ENCODE measurements around the gene MS4A13.
"Not testable (repeated sequence)": the region's sequence is repeated elsewhere in the genome, so short reads cannot be mapped to it uniquely, and the experiment has no call there.

MS4A13 gene

GRCh38 chr11:60515144-60515855, at the start of gene MS4A13:
Gene MS4A13 (plus strand): TSS chr11:60515392. CDS start chr11:60518084, 2,692 bp downstream.
- DNase-seq (ENCODE audit: low spot score): no peak

- DNase-seq (ENCODE audit: low spot score): no peak
Observed at GRCh38 chr11:60468829-60469228, 46.4 kb upstream of the MS4A13 start.

GRCh38 chr11:60469723-60470122, 45.5 kb upstream of the MS4A13 start:
- DNase-seq (ENCODE audit: low spot score): no peak

- DNase-seq (ENCODE audit: low spot score): no peak
Observed at GRCh38 chr11:60477035-60477445, 38.2 kb upstream of the MS4A13 start.

GRCh38 chr11:60482361-60482760, 32.8 kb upstream of the MS4A13 start:
- DNase-seq (ENCODE audit: low spot score): no peak

- DNase-seq (ENCODE audit: low spot score): no peak
Observed at GRCh38 chr11:60485987-60486386, 29.2 kb upstream of the MS4A13 start.

GRCh38 chr11:60492488-60493009, 22.6 kb upstream of the MS4A13 start, which contains the start of gene MS4A12:
Gene MS4A12 (plus strand): TSS chr11:60492778. CDS start chr11:60497319, 4,541 bp downstream.
- no peak for DNase-seq (ENCODE audit: low spot score)

GRCh38 chr11:60493454-60493853, 21.7 kb upstream of the MS4A13 start:
- DNase-seq (ENCODE audit: low spot score): no peak

- DNase-seq (ENCODE audit: low spot score): no peak
Observed at GRCh38 chr11:60498399-60498798, 16.8 kb upstream of the MS4A13 start.

- no peak for DNase-seq (ENCODE audit: low spot score)
Observed at GRCh38 chr11:60498853-60499252, 16.3 kb upstream of the MS4A13 start.

- DNase-seq (ENCODE audit: low spot score): no peak
Observed at GRCh38 chr11:60500276-60500910, 14.8 kb upstream of the MS4A13 start.

GRCh38 chr11:60502221-60502775, 12.9 kb upstream of the MS4A13 start:
- DNase-seq (ENCODE audit: low spot score): no peak

- DNase-seq (ENCODE audit: low spot score): no peak
Observed at GRCh38 chr11:60504219-60504905, 10.8 kb upstream of the MS4A13 start.

GRCh38 chr11:60509609-60510008, 5.6 kb upstream of the MS4A13 start:
- not testable (repeated sequence) for DNase-seq (ENCODE audit: low spot score)

GRCh38 chr11:60510209-60510608, 5.0 kb upstream of the MS4A13 start:
- DNase-seq (ENCODE audit: low spot score): not testable (repeated sequence)

GRCh38 chr11:60511393-60511792, 3.8 kb upstream of the MS4A13 start:
- no peak for DNase-seq (ENCODE audit: low spot score)

GRCh38 chr11:60512651-60513225, 2.5 kb upstream of the MS4A13 start:
- DNase-seq (ENCODE audit: low spot score): no peak

- DNase-seq (ENCODE audit: low spot score): no peak
Observed at GRCh38 chr11:60513496-60514460, 1.4 kb upstream of the MS4A13 start.

GRCh38 chr11:60528465-60528864, 13.3 kb downstream of the MS4A13 start:
- no peak for DNase-seq (ENCODE audit: low spot score)

- DNase-seq (ENCODE audit: low spot score): no peak
Observed at GRCh38 chr11:60528934-60529333, 13.7 kb downstream of the MS4A13 start.

All from hematopoietic multipotent progenitor cell treated with erythropoietin and hydrocortisone succinate and interleukin-3 and kit ligand, for 15 days (in vitro differentiated cells).